Measurements from ENCODE around the gene PFN2.
"Not testable (repeated sequence)": the region's sequence is repeated elsewhere in the genome, so short reads cannot be mapped to it uniquely, and the experiment has no call there.

PFN2 gene

GRCh38 chr3:149957361-149958125 lies 13.2 kb downstream of the PFN2 start:
- Histone ChIP-seq H3K9ac (no peak overlapping the region), H3K9me3 (ENCODE audit: control insufficient read depth, low read length) (no peaks in the 10 kb centered on the region), H3K79me2 (no peaks in the 10 kb centered on the region), H3K4me2 (ENCODE audit: low read length) (no peak overlapping the region), H2AFZ (no peak overlapping the region), H3K36me3 (ENCODE audit: control insufficient read depth, insufficient read depth, low read length) (no peaks in the 10 kb centered on the region), H3K4me1 (no peaks in the 10 kb centered on the region), H3K27ac (no peak overlapping the region), H3K4me3 (ENCODE audit: low read depth, low read length) (no peak overlapping the region), H3K27me3 (ENCODE audit: control insufficient read depth, insufficient read depth, low read length) (no peaks in the 10 kb centered on the region)
- TF ChIP-seq CTCF (IDR thresholded peaks at IDR 0.05), result no peak

GRCh38 chr3:149955449-149955848 lies 15.2 kb downstream of the PFN2 start:
- no peak overlapping the region for H3K9ac ChIP-seq
- no peak overlapping the region for H3K4me2 ChIP-seq (ENCODE audit: low read length)
- no peaks in the 10 kb centered on the region for H3K4me1 ChIP-seq
- no peaks in the 10 kb centered on the region for H3K9me3 ChIP-seq (ENCODE audit: control insufficient read depth, low read length)
- no peaks in the 10 kb centered on the region for H3K79me2 ChIP-seq
- no peaks in the 10 kb centered on the region for H3K27me3 ChIP-seq (ENCODE audit: control insufficient read depth, insufficient read depth, low read length)
- no peaks in the 10 kb centered on the region for H3K36me3 ChIP-seq (ENCODE audit: control insufficient read depth, insufficient read depth, low read length)
- H2AFZ ChIP-seq, result no peak overlapping the region
- TF ChIP-seq CTCF (IDR thresholded peaks at IDR 0.05), result no peak
- no peak overlapping the region for H3K27ac ChIP-seq
- no peak overlapping the region for H3K4me3 ChIP-seq (ENCODE audit: low read depth, low read length)

DNA sequence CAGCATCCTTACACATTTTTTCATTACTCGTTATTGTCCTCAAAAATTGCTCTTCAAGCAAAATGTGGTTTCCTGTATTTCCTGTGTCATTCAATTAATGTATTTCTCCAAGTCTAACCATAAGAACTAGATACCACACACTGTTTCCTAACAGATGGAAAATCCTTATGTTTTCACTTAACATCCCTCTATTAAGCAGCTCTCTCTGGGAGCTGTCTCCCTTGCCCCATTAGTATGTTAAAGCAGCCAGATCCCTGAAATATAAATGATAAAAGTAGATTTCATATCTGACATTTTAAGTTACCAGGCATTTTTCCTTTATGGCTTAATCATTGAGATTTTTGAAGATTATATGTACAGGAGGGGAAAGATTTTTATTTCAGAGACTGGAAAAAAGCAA lies 15.9 kb downstream of the PFN2 start:
- Histone ChIP-seq H3K27ac (no peak overlapping the region), H3K79me2 (no peaks in the 10 kb centered on the region), H3K36me3 (ENCODE audit: control insufficient read depth, insufficient read depth, low read length) (no peaks in the 10 kb centered on the region), H3K4me2 (ENCODE audit: low read length) (no peak overlapping the region), H3K9ac (no peak overlapping the region), H3K9me3 (ENCODE audit: control insufficient read depth, low read length) (no peaks in the 10 kb centered on the region), H2AFZ (no peak overlapping the region), H3K4me1 (no peaks in the 10 kb centered on the region), H3K4me3 (ENCODE audit: low read depth, low read length) (no peak overlapping the region), H3K27me3 (ENCODE audit: control insufficient read depth, insufficient read depth, low read length) (no peaks in the 10 kb centered on the region)
- no peak for TF ChIP-seq CTCF (IDR thresholded peaks at IDR 0.05)

GRCh38 chr3:149949181-149949580 lies 21.5 kb downstream of the PFN2 start:
- Histone ChIP-seq H3K9ac (no peak overlapping the region), H2AFZ (no peak overlapping the region), H3K36me3 (ENCODE audit: control insufficient read depth, insufficient read depth, low read length) (no peaks in the 10 kb centered on the region), H3K4me2 (ENCODE audit: low read length) (no peak overlapping the region), H3K27ac (no peak overlapping the region), H3K27me3 (ENCODE audit: control insufficient read depth, insufficient read depth, low read length) (no peaks in the 10 kb centered on the region), H3K4me1 (no peaks in the 10 kb centered on the region), H3K4me3 (ENCODE audit: low read depth, low read length) (no peak overlapping the region), H3K9me3 (ENCODE audit: control insufficient read depth, low read length) (no peaks in the 10 kb centered on the region), H3K79me2 (peaks cover 10% of the 10 kb centered on the region)
- TF ChIP-seq CTCF (IDR thresholded peaks at IDR 0.05), result no peak

DNA sequence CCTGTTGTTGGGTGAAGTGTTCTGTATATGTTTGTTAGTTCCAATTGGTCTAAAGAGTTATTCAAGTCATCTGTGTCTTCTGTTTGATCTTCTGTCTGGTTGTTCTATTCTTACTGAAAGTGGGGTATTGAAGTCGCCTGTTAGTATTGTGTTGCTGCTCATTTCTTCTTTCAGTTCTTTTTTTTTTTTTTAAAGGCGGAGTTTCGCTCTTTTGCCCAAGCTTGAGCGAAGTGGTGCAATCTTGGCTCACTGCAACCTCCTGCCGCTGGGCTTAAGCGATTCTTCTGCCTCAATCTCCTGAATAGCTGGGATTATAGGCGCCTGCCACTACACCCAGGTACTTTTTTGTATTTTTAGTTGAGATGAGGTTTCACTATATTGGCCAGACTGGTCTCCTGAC lies 23.5 kb downstream of the PFN2 start:
- Histone ChIP-seq H3K27me3 (ENCODE audit: control insufficient read depth, insufficient read depth, low read length) (no peaks in the 10 kb centered on the region), H3K9me3 (ENCODE audit: control insufficient read depth, low read length) (no peaks in the 10 kb centered on the region), H2AFZ (no peak overlapping the region), H3K4me1 (no peaks in the 10 kb centered on the region), H3K4me3 (ENCODE audit: low read depth, low read length) (no peak overlapping the region), H3K4me2 (ENCODE audit: low read length) (no peak overlapping the region), H3K79me2 (peaks cover 10% of the 10 kb centered on the region), H3K27ac (no peak overlapping the region), H3K9ac (no peak overlapping the region), H3K36me3 (ENCODE audit: control insufficient read depth, insufficient read depth, low read length) (no peaks in the 10 kb centered on the region)
- no peak for TF ChIP-seq CTCF (IDR thresholded peaks at IDR 0.05)

DNA sequence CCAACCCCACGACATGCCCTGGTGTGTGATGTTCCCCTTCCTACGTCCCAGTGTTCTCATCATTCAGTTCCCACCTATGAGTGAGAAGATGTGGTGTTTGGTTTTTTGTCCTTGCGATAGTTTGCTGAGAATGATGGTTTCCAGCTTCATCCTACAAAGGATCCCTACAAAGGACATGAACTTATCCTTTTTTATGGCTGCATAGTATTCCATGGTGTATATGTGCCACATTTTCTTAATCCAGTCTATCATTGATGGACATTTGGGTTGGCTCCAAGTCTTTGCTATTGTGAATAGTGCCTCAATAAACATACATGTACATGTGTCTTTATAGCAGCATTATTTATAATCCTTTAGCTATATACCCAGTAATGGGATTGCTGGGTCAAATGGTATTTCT lies 26.7 kb downstream of the PFN2 start:
- not testable (repeated sequence) for H3K9ac ChIP-seq; H3K9me3 ChIP-seq (ENCODE audit: control insufficient read depth, low read length); H3K4me3 ChIP-seq (ENCODE audit: low read depth, low read length); H3K4me2 ChIP-seq (ENCODE audit: low read length); H3K4me1 ChIP-seq; H2AFZ ChIP-seq; H3K27ac ChIP-seq; H3K27me3 ChIP-seq (ENCODE audit: control insufficient read depth, insufficient read depth, low read length); H3K36me3 ChIP-seq (ENCODE audit: control insufficient read depth, insufficient read depth, low read length)
- peaks cover 10% of the 10 kb centered on the region for H3K79me2 ChIP-seq

All from parathyroid adenoma (tissue), 2 donors.